Esophagus muscularis mucosa (tissue), 4 donors: Measurements from ENCODE around the gene KIF12. TPM values are rescaled to one million over a fixed set of nuclear protein-coding genes. Genes with fewer than 3 reads are reported as not detected.

ENCODE experiments used
- DNase-seq: peaks from one replicate; pipeline ENCODE4 v3.0.0-alpha.2; 2017; ENCODE audit errors: extremely low spot score
- H3K27ac ChIP-seq, 4 donors: fragments of 200-600 bp; sonication (generic); replicated peaks in 1 of 4; 1 replicate in 3 of 4; 2 replicates in 1 of 4; pipeline ENCODE4 v1.5.1; 2016 to 2019; ENCODE audit warnings: mild to moderate bottlenecking in 1 of 4
- H3K27me3 ChIP-seq, 4 donors: fragments of 200-600 bp; sonication (generic); one replicate each; pipeline versions ENCODE4 v1.5.1 to v1.6.0; 2016 to 2019
- H3K36me3 ChIP-seq, 4 donors: fragments of 200-600 bp; sonication (generic); one replicate each; pipeline ENCODE4 v1.5.1; 2016 to 2019
- H3K4me1 ChIP-seq, 4 donors: fragments of 200-600 bp; sonication (generic); one replicate each; pipeline ENCODE4 v1.5.1; 2016 to 2019
- H3K4me3 ChIP-seq, 4 donors: fragments of 200-600 bp; sonication (generic); 1 replicate in 2 of 4; 2 replicates in 2 of 4; pipeline ENCODE4 v1.5.1; 2016 to 2019; ENCODE audit warnings: mild to moderate bottlenecking in 4 of 4, moderate library complexity in 1 of 4
- H3K9me3 ChIP-seq, 4 donors: fragments of 200-600 bp; sonication (generic); 1 replicate in 3 of 4; 2 replicates in 1 of 4; pipeline ENCODE4 v1.5.1; 2016 to 2019
- EP300 ChIP-seq: sonication (generic); formaldehyde crosslinking; IDR thresholded peaks from one replicate; pipeline ENCODE4 v1.6.1; 2017; ENCODE audit warnings: antibody characterized with exemption
- POLR2A ChIP-seq: fragments of 450-650 bp; IDR thresholded peaks from one replicate; pipeline ENCODE4 v1.6.1; 2017; ENCODE audit warnings: antibody characterized with exemption, moderate library complexity, mild to moderate bottlenecking, low read depth
- POLR2AphosphoS5 ChIP-seq, 2 donors: sonication (generic); formaldehyde crosslinking; IDR thresholded peaks; one replicate each; pipeline ENCODE4 v1.6.1; 2017; ENCODE audit warnings: antibody characterized with exemption in 2 of 2
- WGBS: methylation state at CpG from one replicate; pipeline ENCODE4 v1.1.5; 2018; 5-methylcytosine and 5-hydroxymethylcytosine counted together
- intact Hi-C: fragments of 100-400 bp; cut with DNase I; formaldehyde crosslinking; loops from one replicate; pipeline ENCODE4 v1.15.1; 2023
- total RNA-seq, 4 donors: library from RNA; depleted of rRNA; stranded (reverse); fragments of >200 nt; gene quantifications; one replicate each; pipeline versions ENCODE4 v1.1.0 to v1.2.1, GENCODE V29; 2016
- TF ChIP-seq, protein P1 (sequence below), 3 experiments: fragments of 200-600 bp in 2 of 3; fragments of 450-650 bp in 1 of 3; sonication (generic) in 2 of 3; IDR thresholded peaks; one replicate each; pipeline ENCODE4 v1.5.1; 2017 to 2019; ENCODE audit warnings: antibody characterized with exemption in 3 of 3, mild to moderate bottlenecking in 2 of 3, moderate library complexity in 1 of 3

Gene KIF12
- total RNA-seq, 4 donors from 2014 or later, result not detected

DNA sequence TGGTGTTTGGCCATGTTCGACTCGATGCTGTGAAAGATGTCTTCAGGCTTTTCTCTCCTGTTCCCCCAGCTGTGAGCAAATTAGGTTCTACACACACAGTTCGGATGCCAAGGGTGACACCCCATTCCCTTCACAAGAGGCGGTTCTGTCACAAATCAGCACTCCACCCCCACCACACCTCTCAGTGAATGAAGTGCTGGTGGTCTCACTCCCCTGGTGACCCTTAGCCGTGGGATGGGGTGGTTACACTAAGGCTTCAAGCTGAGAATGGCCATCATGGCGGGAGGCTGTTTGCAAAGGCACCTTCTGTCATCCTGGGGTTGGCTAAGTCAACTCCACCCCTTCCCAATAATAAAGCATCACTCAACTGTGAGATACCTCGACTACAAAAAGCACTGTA lies 47.4 kb downstream of the KIF12 start:
- DNase-seq, result no peak
- Histone ChIP-seq H3K9me3 (no peaks in the 10 kb centered on the region), H3K27me3 (no peaks in the 10 kb centered on the region), H3K4me3 (no peak overlapping the region), H3K4me1 (no peaks in the 10 kb centered on the region), H3K27ac (no peak overlapping the region), H3K36me3 (peaks cover 5 to 44% (median 16%) of the 10 kb centered on the region in 4 donors)
- 90% methylated on average over 7 of the region's 7 CpGs for WGBS
- no peak for TF ChIP-seq POLR2A
- TF ChIP-seq, protein P1, sequence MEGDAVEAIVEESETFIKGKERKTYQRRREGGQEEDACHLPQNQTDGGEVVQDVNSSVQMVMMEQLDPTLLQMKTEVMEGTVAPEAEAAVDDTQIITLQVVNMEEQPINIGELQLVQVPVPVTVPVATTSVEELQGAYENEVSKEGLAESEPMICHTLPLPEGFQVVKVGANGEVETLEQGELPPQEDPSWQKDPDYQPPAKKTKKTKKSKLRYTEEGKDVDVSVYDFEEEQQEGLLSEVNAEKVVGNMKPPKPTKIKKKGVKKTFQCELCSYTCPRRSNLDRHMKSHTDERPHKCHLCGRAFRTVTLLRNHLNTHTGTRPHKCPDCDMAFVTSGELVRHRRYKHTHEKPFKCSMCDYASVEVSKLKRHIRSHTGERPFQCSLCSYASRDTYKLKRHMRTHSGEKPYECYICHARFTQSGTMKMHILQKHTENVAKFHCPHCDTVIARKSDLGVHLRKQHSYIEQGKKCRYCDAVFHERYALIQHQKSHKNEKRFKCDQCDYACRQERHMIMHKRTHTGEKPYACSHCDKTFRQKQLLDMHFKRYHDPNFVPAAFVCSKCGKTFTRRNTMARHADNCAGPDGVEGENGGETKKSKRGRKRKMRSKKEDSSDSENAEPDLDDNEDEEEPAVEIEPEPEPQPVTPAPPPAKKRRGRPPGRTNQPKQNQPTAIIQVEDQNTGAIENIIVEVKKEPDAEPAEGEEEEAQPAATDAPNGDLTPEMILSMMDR (IDR thresholded peaks at IDR 0.05), result no peak
- no peak for TF ChIP-seq EP300
- no peak for TF ChIP-seq POLR2AphosphoS5 (IDR thresholded peaks at IDR 0.05)
- intact Hi-C loops, result no loop called here

DNA sequence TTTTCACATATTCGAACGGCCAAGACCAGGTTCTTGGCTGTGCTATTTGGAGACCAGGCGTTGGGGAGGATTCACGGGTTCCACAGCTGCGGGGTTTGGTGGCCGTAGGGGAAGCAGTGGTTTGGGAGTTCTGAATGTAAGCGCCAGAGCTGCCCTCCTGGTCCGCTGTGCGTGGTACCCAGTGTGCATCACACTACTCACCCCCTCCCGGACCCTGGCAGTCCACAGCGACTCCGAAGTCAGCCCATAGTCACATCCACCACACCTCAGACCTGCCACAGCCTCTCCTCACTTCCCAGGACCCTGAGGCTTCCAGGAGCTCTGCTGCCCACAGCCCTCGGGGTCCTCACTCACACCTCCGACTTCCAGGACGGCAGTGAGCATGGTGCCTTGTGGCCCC lies 47.8 kb downstream of the KIF12 start:
- intact Hi-C loops, result no loop called here
- 98% methylated on average over 15 of the region's 15 CpGs for WGBS
- Histone ChIP-seq H3K4me3 (no peak overlapping the region), H3K27ac (no peak overlapping the region), H3K27me3 (no peaks in the 10 kb centered on the region), H3K9me3 (no peaks in the 10 kb centered on the region), H3K36me3 (peaks cover 5 to 44% (median 16%) of the 10 kb centered on the region in 4 donors), H3K4me1 (no peaks in the 10 kb centered on the region)
- TF ChIP-seq, protein P1 (IDR thresholded peaks at IDR 0.05), result no peak
- no peak for TF ChIP-seq POLR2AphosphoS5 (IDR thresholded peaks at IDR 0.05)
- TF ChIP-seq POLR2A, result no peak
- no peak for TF ChIP-seq EP300
- no peak for DNase-seq

DNA sequence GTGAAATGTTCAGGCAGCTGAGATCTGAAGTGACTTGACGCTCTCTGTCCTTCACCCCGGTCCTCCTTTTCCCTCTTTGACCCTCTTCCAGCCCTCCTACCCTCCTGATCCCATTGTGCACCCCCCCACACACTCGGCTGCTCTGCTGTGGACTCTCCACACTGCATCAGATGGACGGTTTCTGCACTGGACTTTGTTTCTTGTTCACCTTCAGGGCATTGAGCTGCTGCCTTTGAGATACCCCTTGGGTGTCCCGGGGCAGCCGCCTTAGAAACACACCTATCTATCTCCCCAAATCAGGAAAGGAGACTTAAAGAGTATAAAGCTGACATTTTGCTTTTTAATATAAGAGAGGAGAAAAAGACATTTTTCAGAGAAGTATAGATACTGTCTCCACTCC lies 48.4 kb downstream of the KIF12 start:
- intact Hi-C loops, result no loop called here
- no peak overlapping the region for H3K4me3 ChIP-seq
- no peak overlapping the region for H3K27ac ChIP-seq
- TF ChIP-seq POLR2AphosphoS5 (IDR thresholded peaks at IDR 0.05) (no peak), POLR2A (no peak), EP300 (no peak)
- TF ChIP-seq, protein P1 (IDR thresholded peaks at IDR 0.05), result no peak
- H3K4me1 ChIP-seq, result no peaks in the 10 kb centered on the region
- peaks cover 5 to 44% (median 16%) of the 10 kb centered on the region in 4 donors for H3K36me3 ChIP-seq
- WGBS, result 92% methylated on average over 6 of the region's 6 CpGs
- H3K9me3 ChIP-seq, result no peaks in the 10 kb centered on the region
- no peak for DNase-seq
- H3K27me3 ChIP-seq, result no peaks in the 10 kb centered on the region

DNA sequence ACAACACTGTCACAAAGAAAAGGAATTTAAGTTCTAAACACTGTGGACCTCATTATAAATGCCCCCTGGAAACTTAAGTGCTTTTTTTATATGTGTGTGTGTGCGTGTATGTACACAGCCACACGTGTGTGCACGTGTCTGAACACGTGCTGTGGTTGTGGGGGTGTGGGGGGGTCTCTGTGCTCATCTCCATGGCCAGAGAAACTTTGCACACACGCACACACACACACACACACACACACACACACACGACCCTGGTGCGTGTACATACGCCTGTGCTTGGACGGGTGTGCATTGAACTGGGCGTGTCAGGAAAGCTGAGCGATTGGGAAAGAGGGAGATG lies 48.9 kb downstream of the KIF12 start:
- WGBS, result 91% methylated on average over 11 of the region's 11 CpGs
- Histone ChIP-seq H3K9me3 (no peaks in the 10 kb centered on the region), H3K27ac (no peak overlapping the region), H3K27me3 (no peaks in the 10 kb centered on the region), H3K4me3 (no peak overlapping the region), H3K36me3 (peaks cover 5 to 44% (median 16%) of the 10 kb centered on the region in 4 donors), H3K4me1 (no peaks in the 10 kb centered on the region)
- TF ChIP-seq EP300 (no peak), POLR2A (no peak), POLR2AphosphoS5 (IDR thresholded peaks at IDR 0.05) (no peak)
- TF ChIP-seq, protein P1 (IDR thresholded peaks at IDR 0.05), result no peak
- intact Hi-C loops, result no loop called here
- no peak for DNase-seq
